HepG2 (cell line): ENCODE results near the gene NT5M. TPM values are rescaled to one million over a fixed set of nuclear protein-coding genes. Genes with fewer than 3 reads are reported as not detected.

Experiments used
- GABPA ChIP-seq, 2 experiments: IDR thresholded peaks; 2 replicates each; pipeline ENCODE4 v1.6.1; 2011 to 2016; ENCODE audit warnings: low read depth in 2 of 2, low read length in 1 of 2, missing biosample characterization in 1 of 2, missing genetic modification characterization in 1 of 2
- HDAC2 ChIP-seq: sonication (generic); formaldehyde crosslinking; IDR thresholded peaks from 2 replicates; pipeline ENCODE4 v1.4.0; 2020; ENCODE audit warnings: missing genetic modification reagents
- HDAC6 ChIP-seq: fragments of 200-600 bp; sonication (generic); IDR thresholded peaks from 2 replicates; pipeline ENCODE4 v1.7.0; 2017; ENCODE audit warnings: mild to moderate bottlenecking, antibody characterized with exemption, low read length, low read depth
- JDP2 ChIP-seq: sonication (generic); formaldehyde crosslinking; IDR thresholded peaks from 2 replicates; pipeline ENCODE4 v1.8.1; 2022; ENCODE audit warnings: missing genetic modification reagents, borderline replicate concordance
- THYN1 ChIP-seq: sonication (generic); formaldehyde crosslinking; IDR thresholded peaks from 2 replicates; pipeline ENCODE4 v1.8.1; 2023; ENCODE audit warnings: low read depth, mild to moderate bottlenecking, moderate library complexity, missing genetic modification reagents, borderline replicate concordance
- polyA plus RNA-seq, 8 experiments: library from polyadenylated mRNA; depleted of rRNA in 3 of 8; stranded (reverse) in 7 of 8; unstranded in 1 of 8; fragments of >200 nt; fragmentation: Illumina TruSeq in 4 of 8; extraction: Trizol in 4 of 8; gene quantifications; 2 replicates each; pipeline versions ENCODE4 v1.2.1 to v1.2.3, GENCODE V29; 2011 to 2016; ENCODE audit warnings: low read depth in 4 of 8, missing spikeins in 1 of 8, mixed read lengths in 1 of 8; ENCODE audit not compliant: insufficient read depth in 1 of 8
- total RNA-seq, 5 experiments: library from RNA; depleted of rRNA; stranded (reverse); fragments of >200 nt; fragmentation: Illumina TruSeq; extraction: Trizol; gene quantifications; 2 replicates each; pipeline ENCODE4 v1.2.3, GENCODE V29; 2016; ENCODE audit warnings: low read depth in 1 of 5
- TF ChIP-seq, protein P1 (sequence below): fragments of 450-650 bp; IDR thresholded peaks from 2 replicates; pipeline ENCODE4 v1.6.1; 2016
- TF ChIP-seq, protein P2 (sequence below): IDR thresholded peaks from 2 replicates; pipeline ENCODE4 v1.6.1; 2016; ENCODE audit warnings: low read depth, borderline replicate concordance
- TF ChIP-seq, protein P3 (sequence below): sonication (generic); formaldehyde crosslinking; IDR thresholded peaks from 2 replicates; pipeline ENCODE4 v1.5.0; 2020; ENCODE audit warnings: mild to moderate bottlenecking, missing genetic modification reagents
- TF ChIP-seq, protein P4 (sequence below): sonication (generic); formaldehyde crosslinking; IDR thresholded peaks from 2 replicates; pipeline ENCODE4 v1.5.1; 2020; ENCODE audit warnings: missing genetic modification reagents, mild to moderate bottlenecking, borderline replicate concordance
- TF ChIP-seq, protein P5 (sequence below): sonication (generic); formaldehyde crosslinking; IDR thresholded peaks from 2 replicates; pipeline ENCODE4 v1.5.0; 2020; ENCODE audit warnings: mild to moderate bottlenecking, missing genetic modification reagents, borderline replicate concordance
- TF ChIP-seq, protein P6 (sequence below): sonication (generic); formaldehyde crosslinking; IDR thresholded peaks from 2 replicates; pipeline ENCODE4 v1.4.0; 2020; ENCODE audit warnings: missing genetic modification reagents
- TF ChIP-seq, protein P7 (sequence below): sonication (generic); formaldehyde crosslinking; IDR thresholded peaks from 2 replicates; pipeline ENCODE4 v1.4.0; 2020; ENCODE audit warnings: missing genetic modification reagents, borderline replicate concordance

Gene NT5M
- total and polyA plus RNA-seq, 2 of the 13 experiments (the other 11 are each of a cell fraction or from before 2014, with no cell fraction given): 0.55 to 0.78 TPM

DNA sequence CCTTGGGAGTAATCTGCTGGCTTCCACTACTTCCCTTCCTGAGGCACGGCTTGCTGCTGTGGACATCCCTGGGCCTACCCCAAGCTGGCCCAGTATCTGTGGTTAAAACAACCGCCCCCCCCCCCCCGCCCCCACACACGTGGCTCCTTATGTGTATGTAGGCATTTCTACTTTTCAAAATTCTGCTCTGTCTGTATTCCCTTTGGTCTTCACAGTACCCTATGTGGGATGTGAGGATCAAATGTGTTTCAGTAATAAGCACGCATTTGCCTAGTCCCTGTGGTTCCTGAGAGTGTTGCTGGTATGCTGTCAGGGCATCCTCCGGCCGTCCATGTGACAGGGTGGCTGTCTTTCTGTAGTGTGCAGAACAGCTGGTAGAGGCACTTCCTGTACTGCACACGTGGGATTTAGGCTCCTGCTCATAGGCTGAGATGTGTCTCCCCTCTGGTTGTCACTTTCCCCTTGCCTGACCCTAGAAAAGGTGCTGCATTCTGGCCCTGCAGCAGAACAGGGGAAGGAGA lies 2.2 kb downstream of the NT5M start (continued):
- TF ChIP-seq, protein P1, sequence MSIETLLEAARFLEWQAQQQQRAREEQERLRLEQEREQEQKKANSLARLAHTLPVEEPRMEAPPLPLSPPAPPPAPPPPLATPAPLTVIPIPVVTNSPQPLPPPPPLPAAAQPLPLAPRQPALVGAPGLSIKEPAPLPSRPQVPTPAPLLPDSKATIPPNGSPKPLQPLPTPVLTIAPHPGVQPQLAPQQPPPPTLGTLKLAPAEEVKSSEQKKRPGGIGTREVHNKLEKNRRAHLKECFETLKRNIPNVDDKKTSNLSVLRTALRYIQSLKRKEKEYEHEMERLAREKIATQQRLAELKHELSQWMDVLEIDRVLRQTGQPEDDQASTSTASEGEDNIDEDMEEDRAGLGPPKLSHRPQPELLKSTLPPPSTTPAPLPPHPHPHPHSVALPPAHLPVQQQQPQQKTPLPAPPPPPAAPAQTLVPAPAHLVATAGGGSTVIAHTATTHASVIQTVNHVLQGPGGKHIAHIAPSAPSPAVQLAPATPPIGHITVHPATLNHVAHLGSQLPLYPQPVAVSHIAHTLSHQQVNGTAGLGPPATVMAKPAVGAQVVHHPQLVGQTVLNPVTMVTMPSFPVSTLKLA: peak; percentile 29; the same call in 1 of the 2 replicates
- no peak for TF ChIP-seq JDP2
- TF ChIP-seq, protein P2, sequence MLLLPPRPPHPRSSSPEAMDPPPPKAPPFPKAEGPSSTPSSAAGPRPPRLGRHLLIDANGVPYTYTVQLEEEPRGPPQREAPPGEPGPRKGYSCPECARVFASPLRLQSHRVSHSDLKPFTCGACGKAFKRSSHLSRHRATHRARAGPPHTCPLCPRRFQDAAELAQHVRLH (CRISPR knock-in tag): no peak
- TF ChIP-seq, protein P3, sequence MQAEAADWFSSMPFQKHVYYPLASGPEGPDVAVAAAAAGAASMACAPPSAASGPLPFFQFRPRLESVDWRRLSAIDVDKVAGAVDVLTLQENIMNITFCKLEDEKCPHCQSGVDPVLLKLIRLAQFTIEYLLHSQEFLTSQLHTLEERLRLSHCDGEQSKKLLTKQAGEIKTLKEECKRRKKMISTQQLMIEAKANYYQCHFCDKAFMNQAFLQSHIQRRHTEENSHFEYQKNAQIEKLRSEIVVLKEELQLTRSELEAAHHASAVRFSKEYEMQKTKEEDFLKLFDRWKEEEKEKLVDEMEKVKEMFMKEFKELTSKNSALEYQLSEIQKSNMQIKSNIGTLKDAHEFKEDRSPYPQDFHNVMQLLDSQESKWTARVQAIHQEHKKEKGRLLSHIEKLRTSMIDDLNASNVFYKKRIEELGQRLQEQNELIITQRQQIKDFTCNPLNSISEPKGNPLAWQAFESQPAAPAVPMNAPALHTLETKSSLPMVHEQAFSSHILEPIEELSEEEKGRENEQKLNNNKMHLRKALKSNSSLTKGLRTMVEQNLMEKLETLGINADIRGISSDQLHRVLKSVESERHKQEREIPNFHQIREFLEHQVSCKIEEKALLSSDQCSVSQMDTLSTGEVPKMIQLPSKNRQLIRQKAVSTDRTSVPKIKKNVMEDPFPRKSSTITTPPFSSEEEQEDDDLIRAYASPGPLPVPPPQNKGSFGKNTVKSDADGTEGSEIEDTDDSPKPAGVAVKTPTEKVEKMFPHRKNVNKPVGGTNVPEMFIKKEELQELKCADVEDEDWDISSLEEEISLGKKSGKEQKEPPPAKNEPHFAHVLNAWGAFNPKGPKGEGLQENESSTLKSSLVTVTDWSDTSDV (CRISPR knock-in tag): no peak
- no peak for TF ChIP-seq GABPA (IDR thresholded peaks at IDR 0.05; ENCODE audit: low read depth, low read length)
- peak; percentile 74 for TF ChIP-seq GABPA (CRISPR knock-in tag; IDR thresholded peaks at IDR 0.05; ENCODE audit: low read depth)
- 0 out of 2 replicates have a peak, but pooled peaks have one; percentile 15 for TF ChIP-seq HDAC2
- TF ChIP-seq, protein P4, sequence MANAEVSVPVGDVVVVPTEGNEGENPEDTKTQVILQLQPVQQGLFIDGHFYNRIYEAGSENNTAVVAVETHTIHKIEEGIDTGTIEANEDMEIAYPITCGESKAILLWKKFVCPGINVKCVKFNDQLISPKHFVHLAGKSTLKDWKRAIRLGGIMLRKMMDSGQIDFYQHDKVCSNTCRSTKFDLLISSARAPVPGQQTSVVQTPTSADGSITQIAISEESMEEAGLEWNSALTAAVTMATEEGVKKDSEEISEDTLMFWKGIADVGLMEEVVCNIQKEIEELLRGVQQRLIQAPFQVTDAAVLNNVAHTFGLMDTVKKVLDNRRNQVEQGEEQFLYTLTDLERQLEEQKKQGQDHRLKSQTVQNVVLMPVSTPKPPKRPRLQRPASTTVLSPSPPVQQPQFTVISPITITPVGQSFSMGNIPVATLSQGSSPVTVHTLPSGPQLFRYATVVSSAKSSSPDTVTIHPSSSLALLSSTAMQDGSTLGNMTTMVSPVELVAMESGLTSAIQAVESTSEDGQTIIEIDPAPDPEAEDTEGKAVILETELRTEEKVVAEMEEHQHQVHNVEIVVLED (CRISPR knock-in tag): no peak
- TF ChIP-seq THYN1 (CRISPR knock-in tag): no peak
- no peak for TF ChIP-seq HDAC6
- TF ChIP-seq, protein P5, sequence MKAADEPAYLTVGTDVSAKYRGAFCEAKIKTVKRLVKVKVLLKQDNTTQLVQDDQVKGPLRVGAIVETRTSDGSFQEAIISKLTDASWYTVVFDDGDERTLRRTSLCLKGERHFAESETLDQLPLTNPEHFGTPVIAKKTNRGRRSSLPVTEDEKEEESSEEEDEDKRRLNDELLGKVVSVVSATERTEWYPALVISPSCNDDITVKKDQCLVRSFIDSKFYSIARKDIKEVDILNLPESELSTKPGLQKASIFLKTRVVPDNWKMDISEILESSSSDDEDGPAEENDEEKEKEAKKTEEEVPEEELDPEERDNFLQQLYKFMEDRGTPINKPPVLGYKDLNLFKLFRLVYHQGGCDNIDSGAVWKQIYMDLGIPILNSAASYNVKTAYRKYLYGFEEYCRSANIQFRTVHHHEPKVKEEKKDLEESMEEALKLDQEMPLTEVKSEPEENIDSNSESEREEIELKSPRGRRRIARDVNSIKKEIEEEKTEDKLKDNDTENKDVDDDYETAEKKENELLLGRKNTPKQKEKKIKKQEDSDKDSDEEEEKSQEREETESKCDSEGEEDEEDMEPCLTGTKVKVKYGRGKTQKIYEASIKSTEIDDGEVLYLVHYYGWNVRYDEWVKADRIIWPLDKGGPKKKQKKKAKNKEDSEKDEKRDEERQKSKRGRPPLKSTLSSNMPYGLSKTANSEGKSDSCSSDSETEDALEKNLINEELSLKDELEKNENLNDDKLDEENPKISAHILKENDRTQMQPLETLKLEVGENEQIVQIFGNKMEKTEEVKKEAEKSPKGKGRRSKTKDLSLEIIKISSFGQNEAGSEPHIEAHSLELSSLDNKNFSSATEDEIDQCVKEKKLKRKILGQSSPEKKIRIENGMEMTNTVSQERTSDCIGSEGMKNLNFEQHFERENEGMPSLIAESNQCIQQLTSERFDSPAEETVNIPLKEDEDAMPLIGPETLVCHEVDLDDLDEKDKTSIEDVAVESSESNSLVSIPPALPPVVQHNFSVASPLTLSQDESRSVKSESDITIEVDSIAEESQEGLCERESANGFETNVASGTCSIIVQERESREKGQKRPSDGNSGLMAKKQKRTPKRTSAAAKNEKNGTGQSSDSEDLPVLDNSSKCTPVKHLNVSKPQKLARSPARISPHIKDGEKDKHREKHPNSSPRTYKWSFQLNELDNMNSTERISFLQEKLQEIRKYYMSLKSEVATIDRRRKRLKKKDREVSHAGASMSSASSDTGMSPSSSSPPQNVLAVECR: peak; percentile 36; the same call in 1 of the 2 replicates
- TF ChIP-seq, protein P6, sequence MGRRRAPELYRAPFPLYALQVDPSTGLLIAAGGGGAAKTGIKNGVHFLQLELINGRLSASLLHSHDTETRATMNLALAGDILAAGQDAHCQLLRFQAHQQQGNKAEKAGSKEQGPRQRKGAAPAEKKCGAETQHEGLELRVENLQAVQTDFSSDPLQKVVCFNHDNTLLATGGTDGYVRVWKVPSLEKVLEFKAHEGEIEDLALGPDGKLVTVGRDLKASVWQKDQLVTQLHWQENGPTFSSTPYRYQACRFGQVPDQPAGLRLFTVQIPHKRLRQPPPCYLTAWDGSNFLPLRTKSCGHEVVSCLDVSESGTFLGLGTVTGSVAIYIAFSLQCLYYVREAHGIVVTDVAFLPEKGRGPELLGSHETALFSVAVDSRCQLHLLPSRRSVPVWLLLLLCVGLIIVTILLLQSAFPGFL (CRISPR knock-in tag): no peak
- TF ChIP-seq, protein P7, sequence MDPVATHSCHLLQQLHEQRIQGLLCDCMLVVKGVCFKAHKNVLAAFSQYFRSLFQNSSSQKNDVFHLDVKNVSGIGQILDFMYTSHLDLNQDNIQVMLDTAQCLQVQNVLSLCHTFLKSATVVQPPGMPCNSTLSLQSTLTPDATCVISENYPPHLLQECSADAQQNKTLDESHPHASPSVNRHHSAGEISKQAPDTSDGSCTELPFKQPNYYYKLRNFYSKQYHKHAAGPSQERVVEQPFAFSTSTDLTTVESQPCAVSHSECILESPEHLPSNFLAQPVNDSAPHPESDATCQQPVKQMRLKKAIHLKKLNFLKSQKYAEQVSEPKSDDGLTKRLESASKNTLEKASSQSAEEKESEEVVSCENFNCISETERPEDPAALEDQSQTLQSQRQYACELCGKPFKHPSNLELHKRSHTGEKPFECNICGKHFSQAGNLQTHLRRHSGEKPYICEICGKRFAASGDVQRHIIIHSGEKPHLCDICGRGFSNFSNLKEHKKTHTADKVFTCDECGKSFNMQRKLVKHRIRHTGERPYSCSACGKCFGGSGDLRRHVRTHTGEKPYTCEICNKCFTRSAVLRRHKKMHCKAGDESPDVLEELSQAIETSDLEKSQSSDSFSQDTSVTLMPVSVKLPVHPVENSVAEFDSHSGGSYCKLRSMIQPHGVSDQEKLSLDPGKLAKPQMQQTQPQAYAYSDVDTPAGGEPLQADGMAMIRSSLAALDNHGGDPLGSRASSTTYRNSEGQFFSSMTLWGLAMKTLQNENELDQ (CRISPR knock-in tag): no peak
